Adipocyte (in vitro differentiated cells): ENCODE data around the gene GPR85.
"Not testable (repeated sequence)": the region's sequence is repeated elsewhere in the genome, so short reads cannot be mapped to it uniquely, and the experiment has no call there.

Experiments used
- DNase-seq: peaks from one replicate; pipeline ENCODE4 v3.0.0-alpha.2; 2015; ENCODE audit warnings: low read depth
- H3K27me3 ChIP-seq: replicated peaks from 2 replicates; pipeline ENCODE4 v1.7.0; 2013; ENCODE audit warnings: mild to moderate bottlenecking, low read length, moderate library complexity; ENCODE audit not compliant: control insufficient read depth, insufficient read depth
- H3K36me3 ChIP-seq: 2 replicates; pipeline ENCODE4 v1.7.0; 2013; ENCODE audit warnings: low read length, mild to moderate bottlenecking, moderate library complexity; ENCODE audit not compliant: control insufficient read depth, insufficient read depth, severe bottlenecking
- H3K4me1 ChIP-seq: 2 replicates; pipeline ENCODE4 v1.7.0; 2013; ENCODE audit warnings: mild to moderate bottlenecking, low read length, moderate library complexity; ENCODE audit not compliant: control insufficient read depth, insufficient read depth
- H3K4me3 ChIP-seq: 2 replicates; pipeline ENCODE4 v1.7.0; 2013; ENCODE audit warnings: mild to moderate bottlenecking, low read length, moderate library complexity
- H3K9ac ChIP-seq: 2 replicates; pipeline ENCODE4 v1.7.0; 2013; ENCODE audit warnings: mild to moderate bottlenecking, low read length, moderate library complexity
- H3K9me3 ChIP-seq: 2 replicates; pipeline ENCODE4 v1.7.0; 2013; ENCODE audit warnings: mild to moderate bottlenecking, low read length, moderate library complexity; ENCODE audit not compliant: control insufficient read depth

Gene GPR85

GRCh38 chr7:113086431-113086888 is at the start of gene GPR85:
Gene GPR85, minus strand, starts transcription at chr7:113086827. Its CDS starts 2,106 bp downstream, at chr7:113084721.
- Histone ChIP-seq H3K4me1 (peaks cover 12% of the 10 kb centered on the region), H3K4me3 (peak within 1 kb of the TSS; percentile 94), H3K9me3 (no peaks in the 10 kb centered on the region), H3K9ac (peak within 1 kb of the TSS; percentile 92), H3K36me3 (no peaks in the 10 kb centered on the region), H3K27me3 (no peaks in the 10 kb centered on the region)
- DNase-seq = peak; percentile 91

- H3K4me1 ChIP-seq = no peaks in the 10 kb centered on the region
- no peaks in the 10 kb centered on the region for H3K27me3 ChIP-seq
- no peak overlapping the region for H3K4me3 ChIP-seq
- DNase-seq = no peak
- no peaks in the 10 kb centered on the region for H3K9me3 ChIP-seq
- H3K36me3 ChIP-seq = no peaks in the 10 kb centered on the region
- no peak overlapping the region for H3K9ac ChIP-seq
Observed at GRCh38 chr7:113134025-113134424, 47.4 kb upstream of the GPR85 start.

GRCh38 chr7:113131367-113131766 is 44.7 kb upstream of the GPR85 start:
- H3K9me3 ChIP-seq = no peaks in the 10 kb centered on the region
- no peaks in the 10 kb centered on the region for H3K27me3 ChIP-seq
- H3K36me3 ChIP-seq = no peaks in the 10 kb centered on the region
- no peaks in the 10 kb centered on the region for H3K4me1 ChIP-seq
- no peak overlapping the region for H3K4me3 ChIP-seq
- no peak overlapping the region for H3K9ac ChIP-seq
- DNase-seq = no peak

GRCh38 chr7:113128031-113128430 is 41.4 kb upstream of the GPR85 start:
- Histone ChIP-seq H3K27me3 (no peaks in the 10 kb centered on the region), H3K36me3 (no peaks in the 10 kb centered on the region), H3K4me1 (no peaks in the 10 kb centered on the region), H3K4me3 (no peak overlapping the region), H3K9ac (no peak overlapping the region), H3K9me3 (no peaks in the 10 kb centered on the region)
- no peak for DNase-seq

- H3K4me1 ChIP-seq = no peaks in the 10 kb centered on the region
- no peak overlapping the region for H3K9ac ChIP-seq
- H3K4me3 ChIP-seq = no peak overlapping the region
- no peaks in the 10 kb centered on the region for H3K27me3 ChIP-seq
- DNase-seq = no peak
- H3K36me3 ChIP-seq = no peaks in the 10 kb centered on the region
- no peaks in the 10 kb centered on the region for H3K9me3 ChIP-seq
Observed at GRCh38 chr7:113125728-113126127, 39.1 kb upstream of the GPR85 start.

- no peaks in the 10 kb centered on the region for H3K36me3 ChIP-seq
- no peak overlapping the region for H3K9ac ChIP-seq
Observed at GRCh38 chr7:113122744-113123143, 36.1 kb upstream of the GPR85 start.

GRCh38 chr7:113120647-113121046 is 34.0 kb upstream of the GPR85 start:
- DNase-seq = no peak
- Histone ChIP-seq H3K27me3 (no peaks in the 10 kb centered on the region), H3K4me1 (peaks cover 9% of the 10 kb centered on the region), H3K9ac (no peak overlapping the region), H3K4me3 (no peak overlapping the region), H3K9me3 (no peaks in the 10 kb centered on the region), H3K36me3 (no peaks in the 10 kb centered on the region)

More at GRCh38 chr7:113122744-113123143, 36.1 kb upstream of the GPR85 start:
- no peaks in the 10 kb centered on the region for H3K27me3 ChIP-seq
- no peak for DNase-seq
- H3K4me1 ChIP-seq = peaks cover 2% of the 10 kb centered on the region
- no peaks in the 10 kb centered on the region for H3K9me3 ChIP-seq
- H3K4me3 ChIP-seq = no peak overlapping the region

- H3K36me3 ChIP-seq = no peaks in the 10 kb centered on the region
- peak overlapping the region; percentile 88 for H3K9ac ChIP-seq
- no peak overlapping the region for H3K4me3 ChIP-seq
- H3K9me3 ChIP-seq = no peaks in the 10 kb centered on the region
- peaks cover 9% of the 10 kb centered on the region for H3K4me1 ChIP-seq
- no peak for DNase-seq
- no peaks in the 10 kb centered on the region for H3K27me3 ChIP-seq
Observed at GRCh38 chr7:113119429-113119828, 32.8 kb upstream of the GPR85 start.

GRCh38 chr7:113118074-113118959 is 31.7 kb upstream of the GPR85 start, which contains the start of gene SMIM30:
Gene SMIM30, minus strand, starts transcription at chr7:113118554. Its CDS starts 976 bp downstream, at chr7:113117578.
- H3K9me3 ChIP-seq = no peaks in the 10 kb centered on the region
- H3K27me3 ChIP-seq = no peaks in the 10 kb centered on the region
- DNase-seq = peak; percentile 96
- H3K9ac ChIP-seq = peak within 1 kb of the TSS; percentile 88
- peaks cover 9% of the 10 kb centered on the region for H3K4me1 ChIP-seq
- no peaks in the 10 kb centered on the region for H3K36me3 ChIP-seq
- H3K4me3 ChIP-seq = peak within 1 kb of the TSS; percentile 95

GRCh38 chr7:113117374-113117774 is 30.7 kb upstream of the GPR85 start:
- H3K4me1 ChIP-seq, H3K27me3 ChIP-seq, H3K36me3 ChIP-seq, H3K9ac ChIP-seq, H3K9me3 ChIP-seq: not testable (repeated sequence)
- peak overlapping the region; percentile 95 for H3K4me3 ChIP-seq
- DNase-seq = peak; percentile 23

GRCh38 chr7:113113912-113114311 is 27.3 kb upstream of the GPR85 start:
- Histone ChIP-seq H3K36me3 (no peaks in the 10 kb centered on the region), H3K9ac (no peak overlapping the region), H3K9me3 (no peaks in the 10 kb centered on the region), H3K4me3 (no peak overlapping the region), H3K27me3 (no peaks in the 10 kb centered on the region), H3K4me1 (peaks cover 9% of the 10 kb centered on the region)
- no peak for DNase-seq
